Vagina (tissue), 2 donors: Measurements from ENCODE around the gene ADGRV1. TPM values are rescaled to one million over a fixed set of nuclear protein-coding genes. Genes with fewer than 3 reads are reported as not detected.

Source experiments
- DNase-seq, 2 donors: peaks; one replicate each; pipeline ENCODE4 v3.0.0-alpha.2; 2017; ENCODE audit errors: extremely low spot score in 2 of 2
- H3K27ac ChIP-seq: fragments of 200-600 bp; sonication (generic); one replicate; pipeline ENCODE4 v1.5.1; 2019
- H3K27me3 ChIP-seq: fragments of 200-600 bp; sonication (generic); one replicate; pipeline ENCODE4 v1.5.1; 2019
- H3K36me3 ChIP-seq, 2 donors: fragments of 200-600 bp; sonication (generic); one replicate each; pipeline ENCODE4 v1.5.1; 2017 to 2019
- H3K4me1 ChIP-seq: fragments of 200-600 bp; sonication (generic); one replicate; pipeline ENCODE4 v1.5.1; 2019
- H3K4me3 ChIP-seq, 2 donors: fragments of 200-600 bp; sonication (generic); 1 replicate in 1 of 2; 2 replicates in 1 of 2; pipeline ENCODE4 v1.5.1; 2016 to 2019
- H3K9me3 ChIP-seq: fragments of 200-600 bp; sonication (generic); one replicate; pipeline ENCODE4 v1.5.1; 2019
- POLR2A ChIP-seq, 2 donors: fragments of 450-650 bp; IDR thresholded peaks; one replicate each; pipeline ENCODE4 v1.6.1; 2017; ENCODE audit warnings: antibody characterized with exemption in 2 of 2, mild to moderate bottlenecking in 2 of 2, moderate library complexity in 2 of 2
- POLR2AphosphoS5 ChIP-seq, 2 donors: sonication (generic); formaldehyde crosslinking; IDR thresholded peaks; one replicate each; pipeline ENCODE4 v1.9.0; 2017; ENCODE audit warnings: antibody characterized with exemption in 2 of 2, mild to moderate bottlenecking in 2 of 2, low read depth in 1 of 2; ENCODE audit not compliant: insufficient read depth in 1 of 2
- intact Hi-C: fragments of 100-400 bp; cut with DNase I; formaldehyde crosslinking; loops from one replicate; pipeline ENCODE4 v1.15.1; 2023
- total RNA-seq: library from RNA; depleted of rRNA; stranded (reverse); fragments of >200 nt; gene quantifications from one replicate; pipeline ENCODE4 v1.2.3, GENCODE V29; 2016
- TF ChIP-seq, protein P1 (sequence below), 3 experiments: fragments of 450-650 bp in 2 of 3; fragments of 200-600 bp in 1 of 3; sonication (generic) in 1 of 3; IDR thresholded peaks; one replicate each; pipeline ENCODE4 v1.5.1; 2017 to 2019; ENCODE audit warnings: antibody characterized with exemption in 3 of 3, mild to moderate bottlenecking in 2 of 3, moderate library complexity in 2 of 3

Gene ADGRV1
- total RNA-seq, 1 donor from 2014 or later = 10.6 TPM

DNA sequence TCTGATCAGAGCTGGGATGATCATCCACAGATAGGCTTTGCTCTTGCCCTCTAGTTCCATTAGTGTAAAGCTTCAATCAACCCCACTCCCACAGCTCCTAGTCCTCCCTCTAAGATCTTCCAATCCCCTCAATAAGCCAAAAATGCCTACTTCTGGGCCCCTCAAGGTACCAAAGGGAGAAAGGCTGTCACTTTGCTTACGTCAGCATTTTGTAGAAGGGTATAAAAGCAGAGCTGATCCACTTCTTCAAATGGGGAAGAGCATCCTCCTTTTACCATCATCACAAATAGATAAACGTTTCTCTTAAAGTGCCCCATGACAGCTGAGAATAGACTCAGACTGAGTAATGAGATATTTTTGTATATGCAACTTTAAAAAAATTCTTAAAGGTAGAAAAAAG lies 13.1 kb upstream of the ADGRV1 start:
- TF ChIP-seq POLR2AphosphoS5 (IDR thresholded peaks at IDR 0.05; ENCODE audit: insufficient read depth in 1 of 2, low read depth in 1 of 2) = no peak
- TF ChIP-seq, protein P1, sequence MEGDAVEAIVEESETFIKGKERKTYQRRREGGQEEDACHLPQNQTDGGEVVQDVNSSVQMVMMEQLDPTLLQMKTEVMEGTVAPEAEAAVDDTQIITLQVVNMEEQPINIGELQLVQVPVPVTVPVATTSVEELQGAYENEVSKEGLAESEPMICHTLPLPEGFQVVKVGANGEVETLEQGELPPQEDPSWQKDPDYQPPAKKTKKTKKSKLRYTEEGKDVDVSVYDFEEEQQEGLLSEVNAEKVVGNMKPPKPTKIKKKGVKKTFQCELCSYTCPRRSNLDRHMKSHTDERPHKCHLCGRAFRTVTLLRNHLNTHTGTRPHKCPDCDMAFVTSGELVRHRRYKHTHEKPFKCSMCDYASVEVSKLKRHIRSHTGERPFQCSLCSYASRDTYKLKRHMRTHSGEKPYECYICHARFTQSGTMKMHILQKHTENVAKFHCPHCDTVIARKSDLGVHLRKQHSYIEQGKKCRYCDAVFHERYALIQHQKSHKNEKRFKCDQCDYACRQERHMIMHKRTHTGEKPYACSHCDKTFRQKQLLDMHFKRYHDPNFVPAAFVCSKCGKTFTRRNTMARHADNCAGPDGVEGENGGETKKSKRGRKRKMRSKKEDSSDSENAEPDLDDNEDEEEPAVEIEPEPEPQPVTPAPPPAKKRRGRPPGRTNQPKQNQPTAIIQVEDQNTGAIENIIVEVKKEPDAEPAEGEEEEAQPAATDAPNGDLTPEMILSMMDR (IDR thresholded peaks at IDR 0.05) = no peak
- no peak for TF ChIP-seq POLR2A (IDR thresholded peaks at IDR 0.05)
- Histone ChIP-seq H3K36me3 (no peaks in the 10 kb centered on the region), H3K9me3 (no peaks in the 10 kb centered on the region), H3K4me1 (no peaks in the 10 kb centered on the region), H3K27me3 (no peaks in the 10 kb centered on the region), H3K27ac (no peak overlapping the region), H3K4me3 (no peak overlapping the region)
- intact Hi-C loops = no loop called here
- no peak for DNase-seq

DNA sequence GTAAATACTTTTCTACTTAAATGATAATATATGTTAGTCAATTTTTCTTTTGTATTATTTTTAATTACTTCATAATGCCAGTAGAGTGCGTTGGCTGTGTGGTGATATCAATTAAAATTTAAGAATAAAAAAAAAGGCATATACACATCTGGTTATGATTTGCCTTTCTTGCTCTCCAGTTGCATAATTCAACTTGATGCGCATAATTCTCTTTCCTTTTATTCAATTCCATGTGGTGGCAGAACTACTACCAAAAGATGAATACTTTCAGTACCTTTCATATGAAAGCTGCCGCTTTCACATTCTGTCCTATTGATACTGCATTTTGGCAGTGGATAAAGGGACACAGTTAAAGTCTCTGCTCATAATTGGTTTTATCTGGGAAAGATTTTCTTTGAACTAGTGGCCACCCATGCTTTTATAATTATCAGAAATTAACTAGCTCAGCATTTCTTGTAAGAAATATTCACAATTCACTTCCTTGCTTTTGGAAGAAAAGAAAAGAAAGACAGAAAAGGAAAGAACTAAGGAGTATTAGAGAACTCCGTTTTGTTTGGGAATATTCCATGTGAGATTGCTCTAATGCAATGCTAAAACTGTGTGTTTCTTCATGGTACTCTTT lies 12.3 kb upstream of the ADGRV1 start:
- intact Hi-C loops = no loop called here
- TF ChIP-seq POLR2A (IDR thresholded peaks at IDR 0.05) (no peak), POLR2AphosphoS5 (IDR thresholded peaks at IDR 0.05; ENCODE audit: insufficient read depth in 1 of 2, low read depth in 1 of 2) (no peak)
- TF ChIP-seq, protein P1 (IDR thresholded peaks at IDR 0.05) = no peak
- H3K27me3 ChIP-seq = no peaks in the 10 kb centered on the region
- no peak overlapping the region for H3K27ac ChIP-seq
- DNase-seq = no peak
- H3K4me3 ChIP-seq = no peak overlapping the region
- no peaks in the 10 kb centered on the region for H3K4me1 ChIP-seq
- H3K36me3 ChIP-seq = no peaks in the 10 kb centered on the region
- no peaks in the 10 kb centered on the region for H3K9me3 ChIP-seq

DNA sequence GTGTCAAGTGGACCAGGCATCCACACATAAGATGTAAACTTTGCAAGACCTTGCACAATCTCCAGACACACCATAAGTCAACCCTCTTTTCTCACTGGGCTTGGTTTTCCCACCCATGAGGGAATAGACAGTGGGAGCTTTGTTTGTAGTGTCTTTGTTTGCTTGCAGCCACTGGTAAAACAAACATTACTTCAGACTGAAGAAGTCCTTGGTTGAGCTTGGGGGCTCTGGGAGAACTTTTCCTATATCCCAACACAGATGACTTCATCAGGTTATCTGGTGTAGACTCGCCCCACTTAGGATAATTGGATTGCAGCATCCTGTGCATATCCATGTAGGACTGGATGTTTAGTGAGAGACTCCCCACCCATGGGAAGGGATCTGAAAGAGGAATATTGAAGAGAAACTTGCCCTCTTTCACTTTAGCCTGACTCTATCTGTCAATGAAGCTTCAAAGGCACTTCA lies 11.5 kb upstream of the ADGRV1 start:
- Histone ChIP-seq H3K27ac (no peak overlapping the region), H3K27me3 (no peaks in the 10 kb centered on the region), H3K4me1 (no peaks in the 10 kb centered on the region), H3K4me3 (no peak overlapping the region), H3K36me3 (no peaks in the 10 kb centered on the region), H3K9me3 (no peaks in the 10 kb centered on the region)
- DNase-seq = no peak
- TF ChIP-seq, protein P1 (IDR thresholded peaks at IDR 0.05) = no peak
- TF ChIP-seq POLR2A (IDR thresholded peaks at IDR 0.05) (no peak), POLR2AphosphoS5 (IDR thresholded peaks at IDR 0.05; ENCODE audit: insufficient read depth in 1 of 2, low read depth in 1 of 2) (no peak)
- intact Hi-C loops = no loop called here

DNA sequence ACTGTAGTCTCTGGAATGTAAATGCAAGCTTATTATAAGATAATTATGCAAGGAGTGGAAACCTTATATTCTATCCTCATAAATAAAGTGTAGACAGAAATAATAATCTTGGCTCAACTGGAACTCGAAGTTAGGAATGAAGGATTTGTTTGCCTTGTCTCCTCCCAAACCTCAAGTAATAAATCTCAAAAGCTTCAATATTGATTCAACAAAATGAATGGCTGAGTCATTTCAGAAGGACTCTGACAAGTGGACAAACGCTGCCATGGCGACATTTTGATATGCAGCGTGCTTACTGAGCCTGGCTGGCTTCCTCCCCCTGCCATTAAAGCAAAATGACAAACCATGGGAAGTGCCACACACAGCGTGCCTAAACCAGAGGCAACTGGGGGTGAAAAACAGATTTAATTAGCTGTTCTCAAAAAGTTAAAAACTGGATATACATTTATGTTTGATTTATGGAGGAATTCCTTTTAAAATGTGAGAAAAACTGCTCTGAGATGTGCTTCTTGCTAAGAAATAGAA lies 10.5 kb upstream of the ADGRV1 start:
- Histone ChIP-seq H3K4me1 (no peaks in the 10 kb centered on the region), H3K36me3 (no peaks in the 10 kb centered on the region), H3K27me3 (no peaks in the 10 kb centered on the region), H3K27ac (no peak overlapping the region), H3K4me3 (no peak overlapping the region), H3K9me3 (no peaks in the 10 kb centered on the region)
- TF ChIP-seq, protein P1 (IDR thresholded peaks at IDR 0.05) = no peak
- TF ChIP-seq POLR2AphosphoS5 (IDR thresholded peaks at IDR 0.05; ENCODE audit: insufficient read depth in 1 of 2, low read depth in 1 of 2) = no peak
- no peak for TF ChIP-seq POLR2A (IDR thresholded peaks at IDR 0.05)
- intact Hi-C loops = no loop called here
- no peak for DNase-seq

DNA sequence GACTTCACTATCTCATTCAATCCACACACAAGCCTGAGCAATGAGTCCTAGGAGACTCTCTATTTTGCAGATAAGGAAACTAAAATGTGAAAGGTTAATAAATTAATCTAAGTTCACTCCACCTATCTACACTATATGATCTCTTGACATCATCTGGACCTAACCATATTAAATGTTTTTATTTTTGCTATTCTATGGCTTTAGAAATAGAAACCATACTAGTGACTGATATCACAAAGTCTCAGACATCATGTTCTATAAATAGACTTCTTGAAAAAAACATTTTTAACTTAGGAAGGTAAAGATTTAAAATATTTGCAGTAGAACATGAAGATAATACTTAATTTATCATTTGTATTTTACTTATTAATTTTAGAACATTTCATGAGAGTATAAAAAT lies 9.4 kb upstream of the ADGRV1 start:
- DNase-seq = no peak
- intact Hi-C loops = no loop called here
- Histone ChIP-seq H3K27ac (no peak overlapping the region), H3K27me3 (no peaks in the 10 kb centered on the region), H3K9me3 (no peaks in the 10 kb centered on the region), H3K36me3 (no peaks in the 10 kb centered on the region), H3K4me3 (no peak overlapping the region), H3K4me1 (no peaks in the 10 kb centered on the region)
- TF ChIP-seq POLR2A (IDR thresholded peaks at IDR 0.05) = no peak
- TF ChIP-seq, protein P1 (IDR thresholded peaks at IDR 0.05) = no peak
- TF ChIP-seq POLR2AphosphoS5 (IDR thresholded peaks at IDR 0.05; ENCODE audit: insufficient read depth in 1 of 2, low read depth in 1 of 2) = no peak
